GM18499 (cell line): ENCODE data around the gene CLDN7.
A peak's percentile ranks its signal among the peaks of the same experiment; 100 is the strongest.
"Not testable (repeated sequence)": the region's sequence is repeated elsewhere in the genome, so short reads cannot be mapped to it uniquely, and the experiment has no call there.

Experiments
- ATAC-seq: cut with Tn5 transposase; IDR thresholded peaks from one replicate; pipeline ENCODE4 v1.9.1; 2021; ENCODE audit warnings: moderate number of reproducible peaks; ENCODE audit not compliant: insufficient read depth, unreplicated experiment

Gene CLDN7

DNA sequence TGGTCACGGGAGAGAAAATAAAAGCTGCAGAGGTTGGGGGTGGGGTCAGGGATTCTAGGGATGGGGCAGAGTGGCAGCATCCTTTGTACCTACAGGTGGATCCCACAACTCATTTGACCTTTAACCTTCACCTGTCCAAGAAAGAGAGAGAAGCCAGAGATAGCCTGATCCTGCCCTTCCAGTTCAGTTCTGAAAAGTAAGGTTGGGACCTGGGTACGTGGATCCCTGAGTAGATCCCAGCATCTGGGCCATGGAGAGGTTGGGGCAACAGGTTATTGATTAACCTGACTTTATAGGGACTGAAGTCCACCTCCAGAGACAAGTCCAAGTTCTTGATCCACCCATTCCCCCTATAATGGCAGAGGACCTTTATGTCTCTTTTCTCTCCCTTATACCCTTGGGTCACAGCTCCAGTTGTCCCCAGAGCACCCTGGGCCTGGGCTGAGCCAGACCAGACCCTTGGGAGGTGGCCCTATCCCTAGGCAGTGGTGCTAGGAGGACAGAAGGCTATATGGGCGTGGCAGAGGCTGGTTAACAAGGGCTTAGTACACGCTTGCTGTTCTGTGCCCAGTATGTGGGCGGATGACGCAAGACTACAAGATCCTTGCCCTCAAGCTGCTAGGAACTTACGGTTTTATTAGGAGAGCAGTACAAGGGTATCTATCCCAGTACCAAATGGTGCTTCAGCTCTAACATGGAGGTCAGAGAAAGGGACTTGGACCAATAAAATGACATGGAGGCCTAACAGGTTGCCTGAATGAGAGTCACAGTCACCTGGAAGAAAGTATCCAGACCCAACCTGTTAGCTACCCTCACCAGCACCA, 3.3 kb downstream of the CLDN7 start:
- no peak for ATAC-seq

DNA sequence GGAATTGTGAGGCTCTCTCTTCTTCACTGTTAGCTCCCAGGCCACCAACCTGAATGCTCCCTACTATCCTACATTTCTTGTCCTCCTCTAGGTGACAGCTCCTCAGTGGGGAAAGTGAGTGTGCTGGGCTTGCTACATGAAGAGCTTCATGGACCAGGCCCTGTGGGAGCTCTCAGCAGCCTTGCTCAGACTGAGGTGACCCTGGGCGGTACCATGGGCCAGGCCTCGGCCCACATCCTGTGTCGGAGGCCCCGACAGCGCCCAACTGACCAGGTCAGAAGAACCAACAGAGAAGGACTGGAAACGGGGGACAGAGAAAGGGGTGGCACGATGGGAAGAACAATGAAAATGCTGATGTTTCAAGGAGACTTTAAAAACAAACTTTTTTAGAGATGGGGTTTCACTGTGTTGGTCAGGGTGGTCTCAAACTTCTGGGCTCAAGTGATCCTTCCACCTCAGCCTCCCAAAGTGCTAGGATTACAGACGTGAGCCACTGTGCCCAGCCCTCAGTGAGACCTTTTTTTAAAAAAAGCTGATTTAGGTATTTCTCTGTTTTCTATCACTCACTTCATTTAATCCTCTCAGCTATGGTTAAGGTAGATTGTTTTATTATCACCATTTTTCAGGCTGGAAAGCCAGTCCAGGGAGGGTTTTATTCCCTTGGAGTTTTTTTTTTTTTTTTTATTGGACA, 5.4 kb downstream of the CLDN7 start:
- ATAC-seq: no peak

DNA sequence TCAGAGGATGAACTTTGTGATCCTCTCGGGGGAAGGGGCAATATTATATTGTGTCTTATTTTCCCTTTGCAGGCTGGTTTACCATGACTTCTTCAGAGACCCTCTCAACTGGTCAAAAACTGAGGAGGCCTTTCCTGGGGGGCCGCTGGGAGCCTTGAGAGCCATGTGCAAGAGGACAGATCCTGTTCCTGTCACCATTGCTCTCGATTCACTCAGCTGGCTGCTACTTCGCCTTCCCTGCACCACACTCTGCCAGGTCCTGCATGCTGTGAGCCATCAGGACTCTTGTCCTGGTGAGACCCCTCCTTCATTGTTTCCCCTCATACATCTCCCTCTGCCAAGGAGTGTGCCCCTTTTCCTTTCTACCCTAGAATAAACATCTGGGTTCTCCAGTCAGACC, 7.8 kb downstream of the CLDN7 start:
- no peak for ATAC-seq

DNA sequence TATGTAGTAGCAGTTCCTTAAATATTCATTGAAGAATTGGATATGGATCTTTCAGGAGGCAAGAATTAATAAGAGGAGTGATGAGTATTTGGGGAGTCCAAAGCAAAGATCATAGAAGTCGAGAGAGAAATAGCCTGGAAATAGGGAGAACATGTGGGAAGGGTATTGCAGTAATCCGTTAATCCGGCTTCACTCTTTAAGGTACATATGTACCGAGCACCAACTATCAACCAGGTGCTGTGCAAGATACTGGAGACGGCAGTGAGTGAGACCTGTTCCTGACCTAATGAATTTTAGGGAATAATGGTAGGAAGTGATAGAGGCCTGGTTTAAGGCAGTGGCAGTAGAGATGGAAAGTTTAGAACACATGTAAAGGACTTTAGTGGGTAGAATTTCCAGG, 9.2 kb downstream of the CLDN7 start:
- no peak for ATAC-seq

DNA sequence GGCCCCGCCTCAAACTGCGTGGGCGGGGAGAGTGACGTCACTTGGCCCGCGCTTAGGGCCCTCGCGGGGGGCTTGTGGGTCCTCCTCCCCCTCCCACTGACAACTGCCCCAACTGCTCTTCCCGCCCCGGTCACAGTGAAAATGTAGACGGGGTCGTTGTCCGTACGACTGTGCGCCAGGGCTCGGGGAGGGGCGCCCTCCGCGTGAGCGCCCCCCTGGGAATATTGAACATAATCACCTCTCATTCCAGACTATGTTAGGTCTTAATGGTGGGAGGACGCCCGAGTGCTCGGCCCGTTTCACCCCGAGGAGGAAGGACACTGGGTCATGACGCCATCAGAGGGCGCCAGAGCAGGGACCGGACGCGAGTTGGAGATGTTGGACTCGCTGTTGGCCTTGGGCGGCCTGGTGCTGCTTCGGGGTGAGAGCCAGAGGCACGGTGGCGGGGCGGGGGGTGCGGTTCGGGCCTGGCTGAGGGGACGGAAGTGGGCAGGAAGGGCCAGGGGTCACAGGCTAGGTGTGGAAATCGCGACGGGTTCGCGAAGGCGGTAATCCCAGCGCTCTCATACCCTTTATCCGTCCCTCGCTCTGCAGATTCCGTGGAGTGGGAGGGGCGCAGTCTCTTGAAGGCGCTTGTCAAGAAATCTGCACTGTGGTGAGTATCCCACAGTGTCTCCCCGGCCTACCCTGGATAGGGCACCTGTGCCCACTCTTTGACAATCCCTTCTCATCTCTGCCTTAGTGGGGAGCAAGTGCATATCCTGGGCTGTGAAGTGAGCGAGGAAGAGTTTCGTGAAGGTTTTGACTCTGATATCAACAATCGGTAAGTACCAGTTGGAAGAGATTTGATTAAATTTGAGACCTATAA, 9.9 kb downstream of the CLDN7 start, which contains the start of gene ELP5:
Gene ELP5, plus strand, starts transcription at position 40 of the 868 bp plus-strand sequence. Its CDS starts 336 bp downstream, at position 376.
- peak; percentile 32 for ATAC-seq

DNA sequence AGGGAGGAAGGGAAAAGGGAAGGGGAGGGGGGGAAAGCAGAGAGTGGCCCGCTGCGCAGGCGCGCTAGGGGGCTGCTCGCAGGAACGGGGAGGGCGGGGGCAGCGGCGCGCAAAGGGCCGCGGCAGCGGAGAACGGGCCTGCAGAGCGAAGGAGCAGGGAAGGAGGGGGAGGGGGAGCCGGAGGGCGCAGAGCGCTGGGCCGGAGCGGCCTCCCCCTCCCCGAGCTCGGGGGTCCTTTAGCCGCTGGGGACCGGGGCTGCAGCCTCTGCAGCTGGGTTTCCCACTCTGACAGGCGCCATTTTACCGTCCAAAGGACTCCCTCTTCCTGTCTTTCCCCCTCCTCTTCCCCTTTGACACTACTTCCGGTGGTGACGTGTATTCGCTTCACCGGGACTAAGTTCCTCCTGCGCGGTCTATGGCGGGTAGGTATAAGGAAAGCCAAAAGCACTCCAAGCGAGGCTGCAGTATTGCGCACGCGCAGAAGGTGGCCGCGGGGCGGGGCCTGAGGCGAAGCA, 10.6 kb downstream of the CLDN7 start, which contains the start of gene CTDNEP1:
Gene CTDNEP1, minus strand, starts transcription at position 74 of the 515 bp plus-strand sequence. CDS start 438 bp downstream, outside the sequence.
- peak; percentile 77 for ATAC-seq

DNA sequence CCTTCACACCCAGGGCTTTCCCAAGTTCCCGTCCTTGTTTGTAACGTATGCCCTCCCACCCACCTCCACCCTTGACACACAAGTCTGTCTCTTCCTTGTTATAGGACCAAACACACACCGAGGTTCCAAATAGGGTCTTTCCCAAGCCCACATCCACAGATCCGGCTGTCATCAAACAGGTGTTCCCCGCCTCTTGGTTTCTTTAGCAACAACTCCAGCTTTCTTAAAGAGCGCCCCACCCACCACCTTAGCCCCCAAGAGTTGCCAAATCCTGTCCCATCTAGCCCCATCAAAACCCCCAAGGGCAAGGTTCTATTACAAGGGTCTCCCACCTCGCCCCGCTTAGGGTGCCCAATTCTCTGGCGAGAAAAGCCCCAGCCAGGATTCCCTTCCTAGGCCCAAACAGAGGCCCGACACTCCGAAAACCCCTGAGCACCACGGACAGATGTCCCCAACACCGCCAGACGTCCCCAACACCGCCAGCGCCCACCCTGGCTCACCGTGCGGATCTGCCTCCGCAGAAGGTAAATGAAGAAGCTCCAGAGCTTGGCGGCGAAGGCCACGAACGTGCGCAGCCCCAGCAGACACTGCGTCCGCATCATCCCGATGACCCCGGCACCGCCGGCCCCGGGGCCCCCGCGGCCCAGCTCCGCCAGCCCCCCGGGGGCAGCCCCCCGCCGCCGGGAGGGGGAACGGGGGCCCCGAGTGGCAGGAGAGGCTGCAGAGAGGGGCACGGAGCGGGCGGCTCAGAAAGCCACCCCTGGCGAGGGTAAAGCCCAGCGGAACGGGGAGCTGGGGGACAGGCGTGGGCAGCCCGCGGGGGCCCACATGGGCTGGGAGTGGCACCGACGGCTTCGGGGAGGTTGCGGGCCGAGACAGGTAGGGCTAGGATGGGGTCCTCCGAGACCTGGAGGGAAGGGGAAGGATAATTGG, 11.3 kb downstream of the CLDN7 start:
- ATAC-seq: no peak

DNA sequence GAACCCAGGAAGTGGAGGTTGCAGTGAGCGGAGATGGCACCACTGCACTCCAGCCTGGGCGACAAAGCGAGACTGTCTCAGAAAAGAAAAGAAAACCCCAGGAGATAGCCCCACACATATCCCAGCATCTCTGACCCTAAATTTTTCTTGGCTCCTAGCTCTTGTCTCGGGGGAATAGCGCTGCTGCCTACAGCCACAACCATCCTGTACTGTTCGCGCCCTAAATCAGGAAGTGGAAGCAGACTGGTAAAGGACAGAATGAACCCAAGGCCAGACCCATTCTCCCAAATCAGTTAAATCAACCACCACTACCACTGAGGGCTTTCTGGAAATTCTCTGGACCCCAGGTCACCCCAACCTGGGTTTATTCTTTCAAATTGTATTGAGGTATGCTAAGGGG, 12.4 kb downstream of the CLDN7 start:
- ATAC-seq: no peak

DNA sequence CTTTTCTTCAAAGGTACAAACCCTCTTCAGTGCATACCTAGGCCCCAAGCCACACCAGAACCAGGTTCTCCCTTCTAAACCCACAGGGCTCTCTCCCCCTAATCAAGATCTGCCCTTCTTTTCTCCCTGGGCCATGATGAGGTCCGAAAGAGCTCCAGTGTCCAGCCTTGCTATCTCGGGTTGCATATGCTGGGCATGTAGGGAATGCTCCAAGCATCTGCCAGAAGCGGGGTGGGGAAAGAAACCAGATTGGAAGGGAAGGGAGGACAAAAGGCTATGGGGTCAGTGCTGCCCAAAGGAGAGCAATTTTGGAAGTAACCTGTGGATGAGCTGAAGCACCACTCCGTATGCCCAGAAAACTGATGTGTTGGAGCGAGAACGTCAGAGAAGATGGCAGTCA, 13.1 kb downstream of the CLDN7 start:
- no peak for ATAC-seq

DNA sequence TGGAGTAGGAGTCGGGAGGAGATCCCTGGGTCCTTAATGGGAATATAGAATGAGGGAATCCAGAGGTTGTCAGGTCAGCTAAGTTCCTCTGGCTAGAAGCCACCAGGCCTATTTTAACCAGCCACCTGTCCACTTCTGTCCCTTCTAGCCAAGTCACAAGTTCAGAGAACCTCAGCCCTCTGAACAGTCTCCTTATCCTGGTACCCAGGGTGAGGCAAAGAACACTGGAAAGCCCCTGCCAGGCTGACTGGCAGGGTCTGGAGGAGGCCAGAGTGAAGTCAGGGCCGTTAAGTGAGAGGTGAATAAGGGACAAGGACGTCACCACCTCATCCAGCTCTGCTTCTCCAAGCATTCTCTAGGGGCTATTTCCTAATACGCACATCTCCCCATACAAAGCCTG, 13.5 kb downstream of the CLDN7 start:
- ATAC-seq: no peak

DNA sequence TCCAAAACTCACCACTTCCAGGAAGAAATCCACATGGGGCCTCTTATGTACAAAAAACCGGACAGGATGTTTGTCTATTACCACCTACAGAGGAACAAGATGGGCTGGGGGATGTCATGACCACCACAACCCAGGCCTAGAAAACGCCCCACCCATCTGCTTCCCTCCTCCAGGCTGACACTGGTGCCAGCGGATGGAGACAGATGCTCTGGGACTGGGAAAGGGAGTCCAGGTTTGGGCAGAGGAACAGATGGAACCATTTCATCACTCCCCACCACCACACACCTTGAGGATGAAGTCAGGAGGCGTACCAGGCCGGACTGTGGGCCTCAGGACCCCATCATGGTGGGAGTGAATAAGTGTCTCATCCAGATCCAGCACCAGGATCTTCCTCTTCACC, 15.5 kb downstream of the CLDN7 start:
- ATAC-seq: no peak

DNA sequence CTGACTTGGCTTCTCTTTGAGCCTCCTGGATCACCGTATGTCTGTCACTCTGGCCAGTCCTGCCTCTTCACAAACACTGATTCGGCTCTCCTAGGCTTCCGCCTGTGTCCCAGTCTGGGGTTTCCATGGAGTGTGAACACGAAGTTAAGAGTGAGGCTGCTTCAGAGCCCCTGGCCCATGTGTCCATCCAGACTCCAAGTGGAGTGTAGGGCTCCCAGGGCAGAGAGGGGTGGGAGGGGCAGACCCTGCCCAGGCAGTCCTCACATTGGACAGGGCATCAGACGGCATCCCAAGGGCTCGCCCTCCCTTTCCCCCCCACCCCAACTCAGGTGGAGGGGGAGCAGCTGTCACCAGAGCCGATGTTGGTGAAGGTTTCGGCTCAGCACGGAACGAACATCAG, 18.4 kb downstream of the CLDN7 start:
- ATAC-seq: not testable (repeated sequence)

DNA sequence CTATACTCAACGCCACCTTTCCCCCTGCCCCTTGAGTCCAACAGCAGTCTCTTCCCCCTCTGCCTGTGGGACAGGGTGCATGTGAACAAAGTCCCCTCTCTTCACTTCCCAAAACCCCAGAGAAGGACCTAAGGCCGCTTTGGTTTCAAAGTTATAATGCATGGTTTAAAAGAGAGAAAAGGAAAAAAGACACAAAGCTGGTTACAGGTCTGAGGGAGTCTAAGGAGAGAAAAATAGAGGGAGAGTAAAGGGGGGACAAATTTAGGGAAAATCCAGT, 18.9 kb downstream of the CLDN7 start:
- no peak for ATAC-seq

DNA sequence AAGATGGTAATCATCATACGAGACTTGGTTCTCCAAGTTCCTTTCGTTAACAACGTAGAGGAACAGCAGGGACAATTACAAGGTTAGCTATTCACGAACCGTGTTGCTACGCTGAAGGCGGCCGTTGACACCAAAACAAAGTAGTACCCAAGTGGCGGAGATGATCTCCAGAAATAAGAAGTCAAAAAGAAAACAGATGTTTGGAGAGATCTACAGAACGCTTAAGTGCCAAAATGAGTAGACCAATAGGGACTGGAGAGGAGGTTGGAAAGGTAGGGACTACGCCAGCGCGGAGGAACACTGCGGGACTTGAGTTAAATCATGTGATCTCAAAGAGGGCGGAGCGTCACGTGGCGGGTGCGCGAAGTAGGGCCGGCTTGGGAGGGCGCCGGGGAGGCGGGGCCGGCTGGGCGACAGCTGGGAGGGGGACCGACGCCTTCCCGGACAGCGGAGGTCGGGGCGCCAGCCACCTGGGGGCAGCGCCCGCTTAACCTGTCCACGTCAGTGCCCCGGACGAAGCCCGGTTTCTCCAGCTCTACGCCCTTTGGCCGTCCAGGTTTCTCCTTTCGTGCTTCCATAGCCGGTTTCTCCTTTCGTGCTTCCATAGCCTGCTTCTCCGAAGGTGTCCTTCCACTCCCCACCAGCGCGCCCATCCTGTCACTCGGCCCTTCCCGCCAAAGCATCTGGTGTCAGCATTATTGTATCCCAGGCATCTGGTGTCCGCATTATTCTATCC, 19.4 kb downstream of the CLDN7 start:
- ATAC-seq: no peak

DNA sequence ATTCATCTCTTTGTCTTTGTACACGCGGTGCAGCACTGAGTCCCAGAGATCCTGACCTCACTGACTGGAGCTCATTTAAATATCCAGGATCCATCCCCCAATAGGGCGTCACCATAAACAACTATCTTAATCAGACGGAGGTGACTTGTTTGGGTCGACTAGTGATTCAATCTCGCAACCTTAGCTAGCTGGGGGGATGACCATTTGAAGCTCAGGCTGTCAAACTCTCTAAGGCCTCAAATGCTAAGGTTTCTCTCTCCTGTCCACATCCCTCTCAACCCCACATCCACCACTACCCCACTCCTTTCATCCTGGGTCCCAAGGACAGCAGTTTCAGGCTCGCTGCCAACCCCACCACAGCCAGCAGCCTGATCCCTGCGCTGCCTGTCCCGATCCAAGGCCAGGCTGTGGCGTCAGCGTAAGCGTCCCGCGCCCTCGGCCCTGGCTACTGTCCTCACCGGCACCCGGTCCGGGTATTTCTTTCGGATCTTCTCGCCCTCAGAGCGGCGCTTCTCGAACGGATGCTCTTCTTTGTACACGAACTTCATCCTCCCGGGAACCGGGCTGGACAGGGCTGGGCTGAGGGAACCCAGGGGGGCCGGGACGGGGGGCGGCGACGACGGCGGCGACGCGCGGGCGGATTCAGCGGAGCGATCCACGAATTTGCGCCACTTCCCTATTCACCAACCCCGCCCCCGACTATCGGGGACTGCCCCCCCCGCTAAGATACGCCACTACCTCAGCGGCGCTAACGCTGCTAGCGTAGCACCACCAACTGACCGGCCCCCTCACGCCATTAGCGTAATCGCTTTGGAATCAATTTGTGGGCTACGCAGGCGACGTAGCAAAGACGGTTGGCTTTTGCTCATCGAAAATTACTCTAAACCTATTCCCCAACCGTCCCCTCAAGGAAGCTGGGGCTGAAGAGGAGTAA, 20.2 kb downstream of the CLDN7 start, which contains the start of gene GABARAP:
Gene GABARAP, minus strand, starts transcription at position 667 of the 934 bp plus-strand sequence. Its CDS starts 119 bp downstream, at position 548.
- ATAC-seq: no peak

DNA sequence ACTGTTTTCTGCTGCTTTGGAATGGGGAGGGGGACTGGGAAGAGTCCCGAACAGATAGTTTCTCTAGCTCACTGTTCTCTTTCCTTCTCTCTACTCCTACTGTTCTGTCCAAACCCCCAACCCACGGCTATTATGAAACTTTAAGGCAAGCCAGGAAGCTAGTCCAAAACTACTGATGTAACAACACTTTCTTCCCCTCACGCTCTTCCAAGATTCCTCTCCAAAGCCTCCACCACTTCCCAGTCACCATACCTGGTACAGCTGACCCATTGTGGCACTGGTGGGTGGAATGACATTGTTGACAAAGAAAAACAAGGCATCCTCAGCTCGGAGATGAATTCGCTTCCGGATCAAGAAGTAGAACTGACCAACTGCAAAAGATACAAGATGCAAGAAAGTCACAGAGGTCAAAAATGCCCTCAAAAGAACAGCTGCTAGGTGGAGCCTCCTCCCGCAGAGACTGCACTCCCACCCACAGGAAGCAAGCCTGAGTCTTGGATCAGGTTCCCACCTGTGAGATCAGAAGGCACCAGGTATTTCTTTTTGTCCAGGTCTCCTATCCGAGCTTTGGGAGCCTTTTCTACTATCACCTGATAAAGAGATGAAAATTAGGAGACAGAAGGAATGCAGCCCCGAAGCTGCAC, 21.1 kb downstream of the CLDN7 start:
- ATAC-seq: no peak

DNA sequence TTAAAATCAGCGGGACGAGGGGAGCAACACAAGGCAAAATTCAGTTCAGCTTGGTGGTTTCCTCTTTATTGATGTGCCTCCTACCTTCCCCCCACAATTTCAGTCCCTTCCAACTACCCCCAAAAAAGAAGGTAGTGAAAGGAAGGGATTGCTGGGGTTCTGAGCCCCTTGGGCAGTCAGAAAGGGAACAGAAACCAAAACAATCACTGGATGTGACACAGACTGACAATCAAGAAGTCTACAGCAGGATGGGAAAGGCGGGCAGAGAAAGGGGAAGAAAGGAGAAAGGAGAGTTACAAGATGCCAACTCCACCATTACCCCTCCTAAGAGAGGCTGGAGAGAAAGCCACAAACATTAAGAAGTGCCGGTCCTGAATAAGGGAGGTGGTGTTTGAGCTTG, 21.9 kb downstream of the CLDN7 start:
- ATAC-seq: no peak
